Raji (cell line): ENCODE results near the gene PARP12.

Source experiments
- POLR2A ChIP-seq: IDR thresholded peaks from 2 replicates; pipeline ENCODE4 v1.6.1; 2011; ENCODE audit warnings: low read depth, low read length, control low read depth; ENCODE audit not compliant: insufficient read depth

PARP12 gene

DNA sequence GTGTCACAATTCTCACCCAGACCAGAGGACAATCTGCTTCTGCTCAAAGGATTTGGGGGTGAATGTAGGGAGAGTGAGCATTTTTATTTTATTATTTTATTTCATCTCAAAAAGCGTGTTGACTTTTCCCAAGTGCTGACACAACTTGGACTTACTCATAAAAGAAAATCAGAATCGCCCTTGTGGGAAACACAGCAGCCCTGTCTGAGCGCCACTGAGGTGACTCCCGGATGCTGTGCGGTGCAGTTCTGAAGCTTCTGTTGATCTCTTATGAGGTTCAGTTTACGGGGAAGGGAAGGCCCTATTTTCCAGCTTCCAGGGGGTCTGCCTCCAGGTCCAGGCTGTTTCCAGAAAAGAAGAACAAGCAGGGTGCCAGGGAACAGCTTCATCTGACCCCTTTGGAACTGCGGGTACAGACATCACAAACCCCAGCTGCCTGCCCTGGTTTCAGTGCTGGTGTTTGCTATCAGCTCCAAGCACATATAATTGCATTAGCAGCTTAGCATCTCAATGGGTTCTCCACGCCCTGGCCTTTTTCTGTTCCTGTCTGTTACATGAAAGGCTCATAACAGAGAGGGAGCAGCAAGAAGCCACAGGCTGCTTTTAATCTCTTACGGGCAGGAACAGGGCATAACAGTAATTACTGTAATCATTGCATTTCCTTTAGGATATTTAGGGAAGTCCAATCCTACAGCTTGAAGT, 52.4 kb downstream of the PARP12 start:
- no peak for TF ChIP-seq POLR2A

- no peak for TF ChIP-seq POLR2A
These were observed 53.0 kb downstream of the PARP12 start for GRCh38 chr7:140009735-140010134.

DNA sequence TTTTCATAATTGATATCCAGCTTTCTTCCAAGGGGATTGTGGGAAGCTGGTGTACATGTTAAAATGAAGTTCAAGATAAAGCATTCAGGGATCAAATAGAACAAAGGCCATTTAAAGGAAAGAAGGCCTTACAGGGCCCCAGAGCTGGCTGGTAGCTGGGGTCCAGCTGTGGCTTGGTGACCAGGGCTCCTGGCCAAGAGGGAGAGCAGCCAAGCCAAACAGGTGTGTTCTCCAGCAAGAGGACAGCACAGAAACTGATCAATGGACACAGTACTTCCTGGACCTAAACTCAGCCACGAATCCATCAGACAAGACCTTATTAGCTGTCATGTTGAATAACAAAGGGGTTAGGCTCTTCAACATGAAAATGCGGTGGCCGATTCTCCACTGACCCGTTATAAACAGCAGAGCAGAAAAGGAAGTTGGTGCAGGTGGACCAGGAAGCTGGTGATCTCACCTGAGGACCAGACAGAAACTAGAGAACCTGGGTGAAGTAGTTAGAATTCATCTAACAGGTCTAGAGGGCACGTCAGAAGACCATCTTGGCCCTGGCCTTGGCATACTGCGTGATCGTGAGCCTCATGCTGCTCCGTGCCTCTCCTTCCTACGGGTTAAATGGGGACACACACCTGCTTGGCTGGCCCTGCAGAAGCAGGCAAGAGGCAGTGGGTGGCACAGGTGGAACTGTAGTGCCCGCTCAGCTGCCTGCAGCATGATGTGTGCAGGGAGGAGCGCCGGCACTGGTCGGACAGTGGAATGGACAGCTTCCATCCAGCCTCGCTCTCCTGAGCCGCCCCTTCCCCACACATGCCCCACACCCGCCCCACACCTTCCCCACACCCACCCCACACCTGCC, 53.8 kb downstream of the PARP12 start:
- no peak for TF ChIP-seq POLR2A

- no peak for TF ChIP-seq POLR2A
These were observed 55.6 kb downstream of the PARP12 start for GRCh38 chr7:140007051-140007690.

DNA sequence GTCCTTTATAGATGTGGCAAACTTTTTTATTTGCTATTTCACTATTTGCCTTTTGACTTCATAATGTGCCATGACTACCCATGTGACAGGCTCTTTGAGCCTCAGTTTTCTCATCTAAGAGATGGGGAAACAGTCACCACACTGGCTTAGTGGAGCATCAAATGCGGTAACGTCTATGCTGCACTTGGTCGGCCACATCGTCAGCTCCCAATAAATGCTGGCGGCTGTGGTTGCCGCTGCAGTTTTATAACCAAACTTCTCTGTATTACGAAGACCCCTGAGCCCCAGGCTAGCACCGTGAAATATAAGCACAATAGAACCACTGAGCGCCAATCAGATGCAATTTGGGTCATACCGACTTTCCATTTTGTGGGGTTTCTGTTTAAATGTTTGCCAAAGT, 56.2 kb downstream of the PARP12 start:
- no peak for TF ChIP-seq POLR2A

GRCh38 chr7:140005754-140006503, 56.8 kb downstream of the PARP12 start:
- TF ChIP-seq POLR2A: no peak

GRCh38 chr7:140005341-140005740, 57.4 kb downstream of the PARP12 start:
- TF ChIP-seq POLR2A: no peak

GRCh38 chr7:140004672-140005071, 58.1 kb downstream of the PARP12 start:
- TF ChIP-seq POLR2A: no peak

DNA sequence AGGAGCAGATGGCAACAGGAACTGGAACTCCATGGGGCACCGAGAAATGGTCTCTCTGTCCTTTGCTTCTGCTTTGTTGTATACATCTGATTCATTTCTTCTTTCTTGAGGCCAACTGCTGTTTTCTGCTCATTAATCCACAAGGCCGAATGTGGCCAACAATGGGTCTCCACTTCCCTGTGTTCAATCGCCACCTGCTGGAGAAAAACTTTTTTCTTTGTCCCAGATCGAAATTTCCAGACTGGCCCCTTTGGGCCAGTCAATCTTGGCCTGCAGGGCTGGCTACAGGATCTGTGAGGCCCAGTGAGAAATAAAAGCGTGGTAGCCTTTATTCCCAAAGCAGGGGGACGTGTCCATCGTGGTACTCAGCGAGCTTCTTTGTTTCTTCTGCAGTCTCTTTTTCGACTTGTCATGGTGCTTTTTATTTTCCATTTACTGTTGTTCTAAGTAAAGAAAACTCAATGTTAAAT, 58.8 kb downstream of the PARP12 start:
- no peak for TF ChIP-seq POLR2A

- TF ChIP-seq POLR2A: no peak
These were observed 62.0 kb downstream of the PARP12 start for GRCh38 chr7:140000666-140001268.

GRCh38 chr7:139999516-139999915, 63.2 kb downstream of the PARP12 start:
- no peak for TF ChIP-seq POLR2A

- TF ChIP-seq POLR2A: no peak
These were observed 64.2 kb downstream of the PARP12 start for GRCh38 chr7:139998572-139998971.

- no peak for TF ChIP-seq POLR2A
These were observed 67.5 kb downstream of the PARP12 start for GRCh38 chr7:139995017-139995915.

DNA sequence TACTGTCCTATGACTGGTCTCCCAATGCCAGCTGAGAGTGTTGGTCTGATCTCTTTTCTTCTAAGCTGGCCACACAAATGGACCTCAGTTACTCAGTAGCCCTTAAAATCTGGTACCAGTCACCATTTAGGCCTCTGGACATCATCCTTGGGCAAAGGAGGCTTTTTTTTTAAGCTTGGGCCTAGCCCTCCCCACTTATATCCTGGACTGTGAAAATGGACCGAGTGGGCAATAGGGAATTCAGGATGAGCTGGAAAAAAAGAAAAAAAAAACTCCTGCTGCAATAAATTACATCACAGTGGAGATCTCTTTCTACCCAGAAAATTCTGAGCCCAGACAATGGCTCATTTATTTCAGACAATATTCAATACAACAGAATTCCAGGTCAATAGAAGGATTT, 68.4 kb downstream of the PARP12 start:
- TF ChIP-seq POLR2A: no peak
